KBM-7 (cell line): ENCODE data around the gene MYO18A.

Source experiments
- DNase-seq: peaks from one replicate; pipeline ENCODE4 v3.0.0-alpha.2; 2015
- in situ Hi-C: fragments of 300-500 bp; cut with MboI; formaldehyde crosslinking; loops from 2 replicates; pipeline ENCODE4 v1.14.3; 2020; ENCODE audit warnings: low sequenced_read_pairs, low pct_unique_long_range_greater_than_20kb, mixed read lengths

MYO18A gene

DNA sequence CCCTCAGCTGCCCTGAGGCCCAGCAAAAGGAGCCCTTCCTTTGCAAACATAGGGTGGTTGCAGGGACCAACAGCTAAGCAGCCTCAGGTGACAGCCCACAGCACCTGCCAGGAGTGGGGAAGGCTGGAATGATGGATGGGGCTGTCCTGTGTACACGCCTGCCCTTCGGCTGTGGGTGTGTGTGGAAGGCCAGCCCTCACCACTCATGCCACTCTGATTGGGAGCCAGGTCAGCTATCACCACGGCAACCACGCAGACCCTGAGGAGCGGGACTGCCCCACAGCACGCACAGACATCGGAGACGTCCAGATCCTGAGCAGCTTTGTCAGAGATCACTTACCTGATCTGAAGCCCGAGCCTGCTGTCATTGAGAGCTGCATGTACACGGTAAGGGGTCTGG is 125.4 kb downstream of the MYO18A start:
- in situ Hi-C loops = no loop called here

DNA sequence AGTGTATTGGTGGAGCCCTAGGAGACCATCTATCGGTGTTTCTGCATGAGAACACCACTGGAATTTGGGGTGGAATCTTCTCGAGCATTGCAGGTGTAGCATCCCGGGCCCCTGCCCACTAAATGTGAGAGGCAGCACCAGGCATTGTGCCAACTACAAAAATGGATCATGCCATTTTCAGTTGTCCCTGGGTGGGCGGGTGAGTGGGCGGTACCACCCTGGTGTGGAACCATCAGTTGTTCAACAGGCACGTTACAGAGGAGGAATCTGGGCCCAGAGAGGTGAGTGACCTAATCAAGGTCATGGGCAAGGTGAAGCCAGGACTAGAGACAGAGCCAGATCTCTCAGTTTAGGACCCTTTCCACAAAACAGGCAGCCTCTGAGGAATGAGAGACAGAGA is 128.5 kb downstream of the MYO18A start:
- DNase-seq = no peak
- in situ Hi-C loops = no loop called here

More for the DNA sequence above, 125.4 kb downstream of the MYO18A start:
- DNase-seq = no peak

DNA sequence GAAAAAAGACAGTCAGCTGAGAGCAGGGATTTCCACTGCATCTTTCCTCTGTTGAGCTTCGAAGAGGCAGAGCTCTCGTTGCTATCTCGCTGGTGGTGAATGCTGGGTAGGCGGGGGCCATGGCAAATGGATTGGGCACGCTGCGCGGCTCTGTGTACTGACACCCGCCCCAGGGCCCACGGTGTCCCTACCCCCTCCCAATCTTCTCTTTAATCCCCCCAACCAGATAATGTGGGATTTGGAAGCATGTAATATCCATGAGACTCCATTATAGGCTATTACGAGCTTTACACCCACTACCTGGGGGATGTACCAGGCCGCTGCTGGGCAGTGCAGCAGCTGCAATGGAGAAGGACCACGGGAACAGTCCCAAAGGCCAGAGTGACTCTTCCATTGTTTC is 129.0 kb downstream of the MYO18A start:
- in situ Hi-C loops = no loop called here
- DNase-seq = no peak

DNA sequence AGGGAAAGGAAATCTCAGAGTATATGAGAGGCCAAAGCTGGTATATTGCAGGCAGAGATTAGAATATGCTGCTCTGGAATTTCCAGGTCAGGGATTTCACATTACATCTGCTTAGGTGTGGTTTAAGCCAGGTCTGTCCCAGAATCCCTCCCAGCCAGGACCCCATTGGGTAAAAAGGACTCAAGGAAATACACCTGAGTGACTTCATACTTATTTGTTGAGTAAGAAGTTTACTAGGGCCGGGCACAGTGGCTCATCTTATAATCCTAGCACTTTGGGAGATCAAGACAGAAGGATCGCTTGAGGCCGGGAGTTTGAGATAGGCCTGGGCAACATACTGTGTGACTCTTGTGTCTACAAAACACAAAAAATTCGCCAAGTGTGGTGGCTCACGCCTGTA is 130.0 kb downstream of the MYO18A start:
- DNase-seq = no peak
- in situ Hi-C loops = no loop called here

DNA sequence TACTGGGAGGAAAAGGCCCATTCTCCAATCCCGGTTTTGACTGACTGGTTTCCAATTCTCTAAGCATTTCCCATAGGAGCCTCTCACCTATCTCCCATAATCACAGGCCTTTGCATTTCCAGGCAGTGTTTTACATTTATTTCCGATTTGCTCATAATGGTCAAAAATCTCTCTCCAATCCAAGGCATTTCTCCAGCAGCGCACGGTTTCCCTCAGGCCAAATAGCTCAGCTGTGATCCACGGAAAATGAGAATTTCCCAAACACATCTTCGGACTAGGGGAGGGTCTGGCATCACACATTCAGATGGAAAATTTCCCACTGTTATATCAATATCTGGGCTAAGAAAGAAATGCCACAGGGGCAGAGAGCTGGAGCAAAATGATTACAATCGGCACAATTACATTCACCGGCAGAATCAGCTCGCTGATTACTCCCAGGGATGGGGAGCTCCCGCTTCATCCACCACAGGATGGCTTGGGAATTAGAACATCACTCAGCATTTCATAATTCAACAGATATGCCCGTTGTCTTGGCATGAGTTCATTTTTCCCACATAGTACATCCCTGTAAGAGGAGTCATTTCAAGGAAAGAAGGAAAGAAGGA is 130.6 kb downstream of the MYO18A start:
- in situ Hi-C loops = no loop called here
- no peak for DNase-seq

DNA sequence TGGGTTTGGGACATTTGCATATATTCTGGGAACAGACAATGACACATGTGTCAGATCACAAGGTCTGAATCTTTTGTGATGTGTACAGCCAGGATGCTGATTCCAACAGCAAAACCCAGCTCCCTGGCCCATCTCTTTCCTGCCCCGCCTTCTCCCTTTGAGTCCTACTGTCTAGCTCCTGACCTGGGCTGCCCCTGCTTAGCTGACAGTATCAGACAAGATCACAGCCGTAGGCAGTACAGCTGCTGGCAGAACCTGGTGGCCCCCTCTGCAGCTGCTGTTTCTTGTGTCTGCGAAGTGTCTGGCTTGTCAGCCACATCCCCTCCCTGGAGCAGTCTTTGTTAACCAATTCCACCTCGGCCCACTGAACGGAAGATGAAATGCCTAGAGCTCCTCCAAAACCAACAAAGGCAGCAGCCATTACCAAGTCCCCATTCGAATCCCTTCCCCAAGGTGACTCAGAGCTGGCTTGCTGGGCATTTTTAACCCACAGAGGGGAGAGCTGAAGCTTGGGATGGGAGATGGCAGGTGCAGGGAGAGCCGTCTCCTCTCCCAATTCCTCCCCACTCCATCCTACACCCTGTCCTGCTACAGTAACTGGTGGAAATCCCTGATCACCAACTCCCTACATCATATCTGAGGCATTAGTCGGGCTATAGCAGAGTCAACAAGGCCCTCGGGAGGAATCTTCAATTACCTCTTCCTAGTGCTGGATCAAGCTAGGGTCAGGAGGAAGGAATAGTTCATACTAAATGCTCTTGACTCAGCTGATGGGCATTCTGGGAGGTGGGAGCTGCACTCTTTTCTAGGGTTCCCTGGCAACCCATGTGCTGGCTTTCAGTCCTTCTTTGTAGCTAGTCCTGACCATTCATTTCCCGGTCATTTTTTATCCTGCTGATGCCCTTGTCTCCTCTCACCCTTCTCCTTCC is 131.5 kb downstream of the MYO18A start:
- in situ Hi-C loops = no loop called here
- DNase-seq = no peak

DNA sequence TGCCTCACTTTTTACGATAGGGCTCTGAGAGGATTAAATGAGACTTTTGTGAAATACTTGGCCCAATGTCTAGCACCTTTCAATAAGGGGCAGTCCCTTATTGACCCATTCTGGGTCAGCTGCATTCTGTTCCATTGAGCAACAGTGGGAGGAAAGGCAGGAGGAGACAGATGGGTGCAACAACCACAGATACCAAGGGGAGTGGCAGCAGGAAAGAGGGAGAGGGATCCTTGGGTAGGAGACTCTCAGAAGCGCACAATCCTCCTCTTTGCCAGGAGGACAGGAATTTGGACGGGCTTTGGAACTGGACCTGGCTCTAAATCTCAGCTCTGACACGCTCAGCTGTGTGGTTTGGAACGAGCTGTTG is 133.7 kb downstream of the MYO18A start:
- no peak for DNase-seq
- in situ Hi-C loops = no loop called here

DNA sequence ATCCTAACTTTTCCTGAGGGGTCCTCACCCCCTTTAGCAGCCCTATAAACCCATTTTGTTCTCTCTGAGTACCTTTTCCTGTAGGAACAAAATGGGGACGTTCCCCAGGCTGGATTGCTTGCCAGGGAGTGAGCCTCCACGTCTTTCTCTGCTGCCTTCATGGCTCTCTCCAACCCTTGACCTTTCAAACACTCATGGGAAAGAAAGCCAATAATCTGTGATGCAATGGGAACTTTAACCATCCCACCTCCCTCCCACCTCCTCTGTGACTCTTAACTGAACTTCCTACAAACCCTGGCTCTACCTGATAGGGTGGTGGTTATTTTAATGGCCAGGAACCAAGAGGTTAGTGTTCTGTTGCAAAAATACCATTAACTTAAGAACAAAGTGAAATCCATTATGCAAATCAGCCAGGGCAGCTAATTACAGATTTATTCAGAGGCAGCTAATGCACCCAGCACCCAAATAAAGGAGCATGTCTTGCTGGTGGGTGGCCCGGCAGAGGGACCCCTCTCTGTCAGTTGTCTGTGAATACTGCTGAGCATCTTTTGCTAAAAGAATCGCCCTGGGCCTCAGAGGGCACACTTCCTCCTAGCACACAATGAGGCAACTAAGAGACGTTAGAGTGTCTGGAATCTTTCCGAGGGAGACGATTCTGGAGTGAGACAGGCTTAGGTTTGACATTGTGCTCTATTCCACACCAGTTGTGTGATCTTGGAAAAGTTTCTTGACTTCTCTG is 134.3 kb downstream of the MYO18A start:
- DNase-seq = no peak

DNA sequence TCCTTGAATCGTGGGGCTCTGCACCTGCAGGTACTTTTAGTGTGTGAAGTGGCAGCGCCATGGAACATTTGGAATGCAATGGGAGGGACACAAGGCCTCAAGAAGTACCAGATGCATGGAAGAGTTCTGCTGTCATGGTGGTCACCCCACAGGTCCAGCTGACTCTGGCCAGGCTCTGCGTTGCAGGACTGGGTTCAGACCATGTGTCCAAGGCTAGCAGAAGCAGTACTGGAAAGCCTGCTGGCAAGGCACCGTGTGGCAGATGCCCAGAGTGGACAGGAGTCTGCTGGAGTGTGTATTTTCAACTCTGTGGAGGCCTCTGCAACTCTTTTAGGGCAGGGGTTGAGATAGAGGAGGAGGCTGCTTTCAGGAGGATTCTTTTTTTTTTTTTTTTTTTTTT is 135.2 kb downstream of the MYO18A start:
- in situ Hi-C loops = no loop called here
- DNase-seq = no peak

More for the DNA sequence above, 134.3 kb downstream of the MYO18A start:
- in situ Hi-C loops = no loop called here

DNA sequence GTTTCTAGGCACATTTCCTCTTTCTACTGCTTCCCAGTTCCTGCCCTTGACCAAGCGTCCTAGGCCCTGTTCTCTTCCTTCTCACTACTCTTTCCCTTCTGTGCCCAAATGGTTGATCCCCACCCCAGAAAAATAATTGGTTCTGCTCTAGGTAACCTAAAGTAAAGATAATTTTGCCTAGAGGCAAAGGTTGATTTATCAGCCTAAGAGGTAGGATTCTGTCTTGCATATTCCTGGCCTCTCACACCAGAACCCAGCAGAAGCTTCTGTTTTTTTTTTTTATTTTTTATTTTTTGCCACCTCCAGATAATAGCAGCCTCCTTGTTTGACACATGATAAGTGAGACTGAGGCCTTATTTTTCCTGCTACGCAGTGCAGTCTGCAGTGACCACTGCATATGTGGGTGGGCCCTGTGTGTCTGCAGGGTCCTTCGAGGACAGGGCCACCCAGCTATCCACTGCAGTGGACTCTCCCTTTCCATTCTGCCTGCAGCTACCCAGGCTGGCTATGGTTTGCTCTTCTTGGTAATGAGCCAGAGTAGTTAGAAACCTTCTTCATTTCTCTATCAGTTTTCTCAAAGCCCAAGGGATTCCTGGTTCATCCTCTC is 136.6 kb downstream of the MYO18A start:
- in situ Hi-C loops = no loop called here
- no peak for DNase-seq

DNA sequence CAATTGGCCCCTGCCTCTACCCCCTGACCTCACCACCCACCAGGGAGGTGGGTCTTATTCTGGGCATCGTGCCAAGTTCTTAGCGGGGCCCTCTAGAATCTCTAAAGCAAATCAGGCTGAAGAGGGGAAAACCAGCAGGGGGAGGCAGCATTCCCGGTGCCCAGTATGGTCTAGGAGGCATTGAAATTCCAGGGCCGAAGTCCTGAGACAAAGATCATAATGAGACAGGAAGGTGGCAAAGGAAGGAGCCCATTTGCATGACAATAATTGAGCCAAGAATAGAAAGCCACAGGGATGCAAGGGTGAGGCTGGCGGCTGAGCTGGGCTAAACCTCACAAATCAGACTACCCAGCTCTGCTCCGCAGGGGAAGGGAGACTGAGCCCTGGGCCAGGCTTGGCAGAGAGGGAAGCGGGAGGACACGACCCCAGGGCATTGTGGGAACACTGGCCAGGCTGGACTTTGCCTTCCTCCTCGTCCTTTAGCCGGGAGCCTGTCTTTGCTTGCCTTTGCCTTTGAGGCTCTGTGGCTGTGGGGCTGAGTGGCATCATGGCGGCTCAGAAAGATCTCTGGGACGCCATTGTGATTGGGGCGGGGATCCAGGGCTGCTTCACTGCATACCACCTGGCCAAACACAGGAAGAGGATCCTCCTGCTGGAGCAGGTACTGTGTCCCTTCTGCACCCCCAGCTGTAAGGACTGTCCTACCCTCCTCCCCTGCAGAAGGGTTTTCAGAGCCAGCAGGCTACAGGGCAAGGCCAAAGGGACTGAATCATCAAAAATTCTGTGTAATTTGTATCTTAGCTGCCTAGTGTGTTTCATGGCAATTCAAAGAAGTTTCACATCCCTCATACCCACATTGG is 137.3 kb downstream of the MYO18A start, which contains the start of gene PIPOX:
PIPOX (plus strand) TSS at position 463 of the 860 bp plus-strand sequence; CDS start at position 548, 85 bp downstream.
- DNase-seq = peak; percentile 54
- in situ Hi-C loops = no loop called here

DNA sequence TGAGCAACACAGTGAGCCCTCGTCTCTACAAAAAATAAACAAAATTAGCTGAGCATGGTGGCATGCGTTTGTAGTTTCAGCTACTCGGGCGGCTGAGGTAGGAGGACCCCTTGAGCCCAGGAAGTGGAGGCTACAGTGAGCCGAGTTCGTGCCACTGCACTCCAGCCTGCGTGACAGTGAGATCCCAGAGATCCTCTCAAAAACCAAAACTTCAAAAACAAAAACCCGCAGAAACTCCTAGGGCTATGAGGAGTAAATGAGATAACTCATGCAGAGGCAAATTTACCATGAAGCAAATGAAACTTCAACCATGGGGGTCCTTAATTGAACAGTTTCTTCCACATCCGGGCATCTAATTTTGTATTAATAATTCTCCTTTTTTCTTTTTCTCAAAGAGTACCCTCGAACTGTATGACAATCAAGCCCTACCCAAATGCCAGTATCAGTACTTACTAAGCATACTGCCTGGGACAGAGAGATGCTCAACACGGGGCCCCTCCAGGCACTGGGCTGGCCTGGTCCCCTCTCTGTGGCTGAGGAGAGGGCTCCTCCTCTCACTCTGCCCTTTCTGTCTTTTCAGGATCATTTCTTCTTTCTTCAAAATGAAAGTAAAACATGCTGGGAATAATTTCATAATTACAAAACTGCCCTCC is 138.0 kb downstream of the MYO18A start:
- no peak for DNase-seq
- in situ Hi-C loops = no loop called here

DNA sequence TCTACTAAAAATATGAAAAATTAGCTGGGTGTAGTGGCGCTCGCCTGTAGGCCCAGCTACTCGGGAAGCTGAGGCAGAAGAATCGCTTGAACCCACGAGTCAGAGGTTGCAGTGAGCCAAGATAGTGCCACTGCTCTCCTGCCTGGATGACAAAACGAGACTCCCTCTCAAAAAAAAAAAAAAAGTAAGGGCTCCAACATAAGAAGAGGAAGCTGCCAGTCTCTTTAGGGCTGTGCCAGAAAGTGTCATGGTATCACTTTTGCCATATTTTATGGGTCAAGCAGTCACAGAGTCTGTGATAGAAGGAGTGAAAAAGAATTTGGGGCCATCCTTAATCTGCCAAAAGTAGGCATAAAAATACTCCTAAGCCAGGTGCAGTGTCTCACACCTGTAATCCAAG is 138.6 kb downstream of the MYO18A start:
- in situ Hi-C loops = no loop called here
- no peak for DNase-seq

DNA sequence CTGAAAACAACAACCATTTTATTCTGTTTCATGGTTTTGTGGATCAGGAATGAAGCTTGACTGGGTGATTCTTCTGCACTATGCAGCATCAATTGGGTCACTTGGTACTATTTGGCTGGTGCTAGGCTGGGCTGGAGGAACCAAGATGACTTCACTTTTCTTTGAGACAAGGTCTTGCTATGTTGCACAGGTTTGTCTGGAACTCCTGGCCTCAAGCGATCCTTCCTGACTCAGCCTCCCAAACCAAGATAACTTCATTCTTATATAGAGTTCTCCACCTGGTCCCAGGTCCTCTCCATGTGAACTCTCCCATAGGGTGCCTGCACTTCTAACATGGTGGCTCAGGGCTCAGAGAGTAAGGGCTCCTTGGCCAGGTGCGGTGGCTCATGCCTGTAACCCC is 139.1 kb downstream of the MYO18A start:
- in situ Hi-C loops = no loop called here
- DNase-seq = no peak

DNA sequence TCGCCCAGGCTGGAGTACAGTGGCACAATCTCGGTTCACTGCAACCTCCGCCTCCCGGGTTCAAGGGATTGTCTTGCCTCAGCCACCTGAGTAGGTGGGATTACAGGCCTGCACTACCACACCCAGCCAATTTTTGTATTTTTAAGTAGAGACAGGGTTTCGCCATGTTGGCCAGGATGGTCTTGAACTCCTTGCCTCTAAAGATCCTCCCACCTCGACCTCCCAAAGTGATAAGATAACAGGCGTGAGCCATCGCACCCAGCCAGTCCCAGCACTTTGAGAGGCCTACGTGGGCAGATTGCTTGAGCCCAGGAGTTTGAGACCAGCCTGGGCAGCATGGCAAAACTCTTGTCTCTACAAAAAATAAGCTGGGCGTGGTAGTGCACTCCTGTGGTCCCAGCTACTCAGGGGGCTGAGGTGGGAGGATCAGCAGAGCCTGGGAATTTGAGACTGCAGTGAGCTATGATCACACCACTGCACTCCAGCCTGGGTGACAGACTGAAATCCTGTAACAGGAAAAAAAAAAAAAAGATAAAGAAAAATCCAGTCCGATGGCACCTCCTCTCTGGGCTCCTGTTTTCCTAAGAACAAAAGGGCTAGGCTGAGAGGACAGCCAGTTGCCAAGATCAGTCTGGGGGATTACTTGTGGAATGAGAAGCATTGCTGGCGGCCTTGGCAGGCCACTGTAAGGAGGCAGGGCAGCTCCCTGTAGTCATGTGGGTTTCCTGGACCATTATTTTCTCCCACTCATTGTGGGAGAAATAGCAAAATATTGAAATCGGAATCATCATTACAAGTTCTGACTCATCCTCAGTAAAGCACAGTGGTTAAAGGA is 140.2 kb downstream of the MYO18A start:
- in situ Hi-C loops = no loop called here
- DNase-seq = no peak

DNA sequence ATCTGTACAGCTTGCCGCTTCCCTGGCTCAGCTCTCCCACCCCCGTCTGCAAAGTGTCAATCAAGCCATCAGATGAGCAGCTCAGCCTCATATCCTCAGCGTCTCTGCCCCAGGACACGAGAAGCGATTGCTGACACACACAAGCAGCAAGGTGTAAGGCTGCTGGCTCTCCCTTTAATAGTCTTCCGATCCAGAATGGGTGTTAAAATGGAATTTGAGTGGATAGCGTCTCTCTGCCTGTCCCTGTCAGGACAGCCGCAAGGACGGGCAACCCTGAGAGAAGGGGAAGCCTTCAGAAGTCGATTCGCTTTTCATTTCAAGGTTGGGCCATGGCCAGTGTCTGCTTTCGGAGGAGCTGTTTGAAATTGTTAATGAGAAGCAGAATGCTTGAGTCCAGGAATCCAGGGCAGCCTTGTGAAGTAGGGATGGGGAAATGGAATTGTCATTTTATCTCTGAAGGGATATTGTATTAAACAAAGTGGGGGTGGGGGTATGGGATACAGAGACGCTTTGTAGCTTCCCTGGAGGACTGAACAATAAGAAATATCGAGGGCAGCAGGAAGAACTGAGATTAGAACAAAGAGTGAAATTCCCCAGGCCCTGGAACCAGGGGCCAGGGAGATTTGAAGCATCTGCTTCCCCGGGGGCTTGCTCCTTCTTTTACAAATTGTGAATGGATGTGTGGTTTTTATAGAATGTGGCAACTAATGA is 142.0 kb downstream of the MYO18A start:
- DNase-seq = no peak
- in situ Hi-C loops = no loop called here

DNA sequence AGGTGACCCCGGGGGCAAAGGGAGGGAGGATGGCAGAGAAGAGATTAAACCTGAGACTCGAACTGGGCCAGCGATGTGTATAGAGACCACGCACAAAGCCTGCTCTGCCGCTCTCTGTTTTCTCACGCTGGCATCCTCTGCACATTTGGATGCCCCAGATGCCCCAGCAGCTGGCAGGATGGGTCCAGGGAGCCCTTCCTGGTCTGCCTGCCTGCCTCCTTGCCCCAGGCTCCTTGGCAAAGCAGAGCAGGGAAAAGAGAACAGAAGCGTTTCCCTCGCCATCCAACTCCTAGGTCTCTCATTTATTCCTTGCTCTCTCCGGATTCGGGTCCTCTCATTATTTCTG is 142.5 kb downstream of the MYO18A start:
- in situ Hi-C loops = no loop called here
- no peak for DNase-seq
